Mucosa of rectum (tissue), 2 donors: ENCODE results near the gene MPC2.
"Not testable (repeated sequence)": the region's sequence is repeated elsewhere in the genome, so short reads cannot be mapped to it uniquely, and the experiment has no call there.

Source experiments
- H3K27ac ChIP-seq, 2 donors: one replicate each; pipeline ENCODE4 v1.7.0; 2013; ENCODE audit warnings: inconsistent platforms in 2 of 2, low read depth in 2 of 2, low read length in 2 of 2
- H3K27me3 ChIP-seq, 2 donors: one replicate each; pipeline ENCODE4 v1.7.0; 2013; ENCODE audit warnings: low read length in 2 of 2; ENCODE audit not compliant: control insufficient read depth in 2 of 2, insufficient read depth in 2 of 2
- H3K36me3 ChIP-seq, 2 donors: one replicate each; pipeline ENCODE4 v1.7.0; 2013; ENCODE audit warnings: low read length in 2 of 2; ENCODE audit not compliant: control insufficient read depth in 2 of 2, insufficient read depth in 2 of 2
- H3K4me1 ChIP-seq, 2 donors: one replicate each; pipeline ENCODE4 v1.7.0; 2013; ENCODE audit warnings: low read length in 2 of 2, mild to moderate bottlenecking in 1 of 2; ENCODE audit not compliant: control insufficient read depth in 2 of 2, insufficient read depth in 2 of 2
- H3K4me3 ChIP-seq, 2 donors: one replicate each; pipeline ENCODE4 v1.7.0; 2013; ENCODE audit warnings: low read length in 2 of 2
- H3K9ac ChIP-seq, 2 donors: one replicate each; pipeline ENCODE4 v1.7.0; 2013; ENCODE audit warnings: low read length in 2 of 2, low read depth in 1 of 2, mild to moderate bottlenecking in 1 of 2
- H3K9me3 ChIP-seq, 2 donors: one replicate each; pipeline ENCODE4 v1.7.0; 2013; ENCODE audit warnings: low read length in 2 of 2; ENCODE audit not compliant: control insufficient read depth in 2 of 2
- donor health status: healthy.
- donor health status: Normal muscosa, but diverticular disease.

Gene MPC2

GRCh38 chr1:167882376-167882775, 54.5 kb downstream of the MPC2 start:
- no peak overlapping the region for H3K4me3 ChIP-seq
- no peak overlapping the region for H3K27ac ChIP-seq
- H3K9ac ChIP-seq = no peak overlapping the region
- no peaks in the 10 kb centered on the region for H3K4me1 ChIP-seq
- H3K9me3 ChIP-seq = no peaks in the 10 kb centered on the region
- H3K36me3 ChIP-seq = no peaks in the 10 kb centered on the region
- no peaks in the 10 kb centered on the region for H3K27me3 ChIP-seq

GRCh38 chr1:167881786-167882185, 55.1 kb downstream of the MPC2 start:
- Histone ChIP-seq H3K9ac (no peak overlapping the region), H3K4me3 (no peak overlapping the region), H3K4me1 (no peaks in the 10 kb centered on the region), H3K27me3 (no peaks in the 10 kb centered on the region), H3K36me3 (no peaks in the 10 kb centered on the region), H3K27ac (no peak overlapping the region), H3K9me3 (no peaks in the 10 kb centered on the region)

GRCh38 chr1:167881069-167881468, 55.8 kb downstream of the MPC2 start:
- Histone ChIP-seq H3K9ac (no peak overlapping the region), H3K4me3 (no peak overlapping the region), H3K27me3 (no peaks in the 10 kb centered on the region), H3K9me3 (no peaks in the 10 kb centered on the region), H3K4me1 (no peaks in the 10 kb centered on the region), H3K36me3 (no peaks in the 10 kb centered on the region), H3K27ac (no peak overlapping the region)

- Histone ChIP-seq H3K9me3 (no peaks in the 10 kb centered on the region), H3K36me3 (no peaks in the 10 kb centered on the region), H3K27ac (no peak overlapping the region), H3K4me3 (no peak overlapping the region), H3K9ac (no peak overlapping the region), H3K27me3 (no peaks in the 10 kb centered on the region), H3K4me1 (no peaks in the 10 kb centered on the region)
Observed at GRCh38 chr1:167880580-167881021, 56.3 kb downstream of the MPC2 start.

GRCh38 chr1:167879508-167879907, 57.4 kb downstream of the MPC2 start:
- Histone ChIP-seq H3K27me3 (no peaks in the 10 kb centered on the region), H3K9ac (no peak overlapping the region), H3K9me3 (no peaks in the 10 kb centered on the region), H3K36me3 (no peaks in the 10 kb centered on the region), H3K4me3 (no peak overlapping the region), H3K4me1 (no peaks in the 10 kb centered on the region), H3K27ac (no peak overlapping the region)

GRCh38 chr1:167878372-167879160, 58.3 kb downstream of the MPC2 start:
- Histone ChIP-seq H3K27ac (no peak overlapping the region), H3K9me3 (no peaks in the 10 kb centered on the region), H3K9ac (no peak overlapping the region), H3K4me3 (no peak overlapping the region), H3K36me3 (no peaks in the 10 kb centered on the region), H3K4me1 (no peaks in the 10 kb centered on the region), H3K27me3 (no peaks in the 10 kb centered on the region)

- Histone ChIP-seq H3K36me3 (no peaks in the 10 kb centered on the region), H3K27me3 (no peaks in the 10 kb centered on the region), H3K9me3 (no peaks in the 10 kb centered on the region), H3K9ac (no peak overlapping the region), H3K27ac (no peak overlapping the region), H3K4me3 (no peak overlapping the region), H3K4me1 (no peaks in the 10 kb centered on the region)
Observed at GRCh38 chr1:167876597-167877175, 60.2 kb downstream of the MPC2 start.

- Histone ChIP-seq H3K27me3 (no peaks in the 10 kb centered on the region), H3K27ac (no peak overlapping the region), H3K4me1 (no peaks in the 10 kb centered on the region), H3K4me3 (no peak overlapping the region), H3K9me3 (no peaks in the 10 kb centered on the region), H3K36me3 (no peaks in the 10 kb centered on the region), H3K9ac (no peak overlapping the region)
Observed at GRCh38 chr1:167871331-167871730, 65.5 kb downstream of the MPC2 start.

GRCh38 chr1:167869157-167870001, 67.5 kb downstream of the MPC2 start:
- H3K9me3 ChIP-seq, H3K4me3 ChIP-seq, H3K27ac ChIP-seq, H3K27me3 ChIP-seq, H3K4me1 ChIP-seq, H3K9ac ChIP-seq, H3K36me3 ChIP-seq: not testable (repeated sequence)

- H3K27me3 ChIP-seq, H3K27ac ChIP-seq, H3K4me1 ChIP-seq, H3K9me3 ChIP-seq, H3K4me3 ChIP-seq, H3K36me3 ChIP-seq, H3K9ac ChIP-seq: not testable (repeated sequence)
Observed at GRCh38 chr1:167866739-167867414, 70.0 kb downstream of the MPC2 start.
